GM19099 (cell line): ENCODE measurements around the gene HNRNPU.

Experiments used
- POLR2A ChIP-seq: IDR thresholded peaks from 3 replicates; pipeline ENCODE4 v1.6.1; 2011; ENCODE audit warnings: low read depth; ENCODE audit not compliant: insufficient read length; ENCODE audit errors: extremely low read depth

HNRNPU gene

GRCh38 chr1:244852694-244853093 lies 11.6 kb downstream of the HNRNPU start:
- TF ChIP-seq POLR2A, result no peak

DNA sequence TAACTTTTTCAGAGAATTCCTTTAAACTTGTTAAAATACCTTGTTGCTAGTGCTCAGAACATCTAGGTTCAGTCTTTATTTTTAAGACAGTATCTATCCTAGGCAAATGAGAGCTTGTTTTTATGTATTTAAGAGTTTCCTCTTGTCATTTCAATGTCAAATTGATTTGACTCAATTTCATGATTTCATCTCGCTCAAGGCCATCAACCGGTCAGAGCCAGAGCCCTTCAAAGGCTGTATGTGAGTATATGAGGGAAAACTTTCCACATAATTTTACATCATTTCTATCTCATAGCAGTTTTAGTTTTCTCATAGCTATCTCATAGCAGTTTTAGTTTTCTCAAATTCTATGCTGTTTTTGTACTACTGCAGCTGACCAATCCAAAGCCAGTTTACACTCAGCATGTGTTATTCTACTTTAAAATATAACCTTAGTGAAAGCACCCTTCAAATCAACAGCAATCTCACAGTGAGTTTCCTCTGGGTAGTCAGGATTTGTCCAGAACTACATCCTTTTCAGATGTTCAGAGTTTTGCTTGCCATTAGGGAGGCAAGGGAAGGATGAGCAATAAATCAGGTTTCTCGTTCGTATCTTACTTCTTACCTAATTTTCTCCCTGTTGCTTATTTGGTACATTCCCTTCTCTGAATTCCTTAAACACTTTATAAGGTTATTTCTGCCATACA lies 12.7 kb downstream of the HNRNPU start:
- no peak for TF ChIP-seq POLR2A

DNA sequence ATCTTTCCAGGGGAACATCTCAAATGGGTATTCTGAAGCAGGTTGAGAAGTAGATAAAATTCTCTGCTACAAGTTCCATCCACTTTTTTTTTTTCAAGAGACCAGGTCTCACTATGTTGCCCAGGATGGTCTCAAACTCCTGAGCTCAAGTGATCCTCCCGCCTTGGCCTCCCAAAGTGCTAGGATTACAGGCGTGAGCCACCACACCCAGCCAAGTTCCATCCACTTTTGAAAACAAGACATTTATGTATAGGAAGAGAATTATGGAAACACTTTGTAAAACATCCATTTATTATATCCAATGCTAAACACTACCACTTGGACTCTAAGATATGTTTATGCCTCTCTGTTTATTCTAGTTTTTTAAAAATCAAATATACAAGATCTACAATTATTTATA lies 13.4 kb downstream of the HNRNPU start:
- TF ChIP-seq POLR2A, result no peak

DNA sequence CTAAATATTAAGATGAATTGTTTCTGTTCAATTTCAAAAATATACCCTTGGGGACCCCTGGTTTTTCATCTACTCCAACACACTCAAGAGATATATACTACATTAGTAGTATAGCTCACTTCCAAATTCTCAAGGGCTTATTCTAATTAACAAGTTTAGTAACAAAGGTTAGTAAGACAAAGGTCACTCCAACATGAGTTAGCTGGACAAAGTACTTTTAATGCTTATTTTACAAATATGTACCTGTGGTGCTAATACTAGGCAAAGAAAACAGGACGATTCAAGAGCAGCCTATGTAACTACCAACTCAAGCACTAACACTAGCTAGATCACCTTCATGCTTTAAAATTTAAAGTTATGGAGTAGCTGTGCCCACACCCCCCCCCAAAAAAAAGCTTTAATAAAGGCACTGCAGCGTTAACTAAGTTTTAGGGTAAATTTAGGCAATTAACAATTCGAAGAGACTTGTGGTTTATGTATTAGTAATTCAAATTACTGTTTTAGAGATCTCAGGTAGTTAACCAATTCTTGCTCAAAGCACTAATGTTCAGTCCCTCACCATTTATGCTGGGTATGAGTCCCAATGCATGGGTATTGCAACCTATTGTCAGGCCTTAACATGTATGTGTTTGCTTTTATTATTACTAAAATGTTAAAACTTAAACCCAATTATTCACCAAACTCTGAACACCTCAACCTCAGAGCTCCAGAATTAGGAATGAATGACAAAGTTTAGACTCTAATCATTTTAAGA lies 14.1 kb downstream of the HNRNPU start:
- TF ChIP-seq POLR2A, result peak; percentile 13

DNA sequence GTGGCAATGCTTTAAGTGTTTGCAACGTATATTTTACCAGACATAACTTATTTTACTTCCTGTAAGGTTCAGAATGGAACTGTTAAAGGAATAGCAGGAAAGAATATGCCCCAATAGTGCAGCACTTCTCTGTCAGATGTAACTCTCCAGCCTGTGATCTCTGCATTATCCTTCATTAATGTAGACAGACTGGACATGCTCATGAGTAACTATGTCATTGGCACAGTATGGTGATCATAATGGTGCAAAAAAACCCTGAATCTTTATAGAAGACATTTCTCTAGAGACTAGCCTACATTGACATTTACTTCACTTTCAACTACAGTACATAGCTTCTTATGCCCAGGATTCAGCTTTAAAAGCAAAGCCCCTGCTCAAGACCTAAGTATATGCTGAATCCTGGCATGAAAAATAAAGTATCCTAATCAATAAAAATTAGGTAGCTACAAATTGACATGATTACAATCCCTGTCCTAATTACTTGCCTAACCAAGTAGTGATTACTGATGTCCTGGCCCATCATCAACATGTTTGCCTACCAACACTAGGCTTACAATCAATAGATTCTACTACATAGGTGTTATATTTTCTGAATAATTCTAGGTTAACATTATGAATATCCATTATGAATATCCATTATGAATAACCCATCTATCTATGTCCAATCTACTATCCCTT lies 15.0 kb downstream of the HNRNPU start:
- TF ChIP-seq POLR2A, result no peak

GRCh38 chr1:244846653-244847052 lies 17.7 kb downstream of the HNRNPU start:
- TF ChIP-seq POLR2A, result no peak

DNA sequence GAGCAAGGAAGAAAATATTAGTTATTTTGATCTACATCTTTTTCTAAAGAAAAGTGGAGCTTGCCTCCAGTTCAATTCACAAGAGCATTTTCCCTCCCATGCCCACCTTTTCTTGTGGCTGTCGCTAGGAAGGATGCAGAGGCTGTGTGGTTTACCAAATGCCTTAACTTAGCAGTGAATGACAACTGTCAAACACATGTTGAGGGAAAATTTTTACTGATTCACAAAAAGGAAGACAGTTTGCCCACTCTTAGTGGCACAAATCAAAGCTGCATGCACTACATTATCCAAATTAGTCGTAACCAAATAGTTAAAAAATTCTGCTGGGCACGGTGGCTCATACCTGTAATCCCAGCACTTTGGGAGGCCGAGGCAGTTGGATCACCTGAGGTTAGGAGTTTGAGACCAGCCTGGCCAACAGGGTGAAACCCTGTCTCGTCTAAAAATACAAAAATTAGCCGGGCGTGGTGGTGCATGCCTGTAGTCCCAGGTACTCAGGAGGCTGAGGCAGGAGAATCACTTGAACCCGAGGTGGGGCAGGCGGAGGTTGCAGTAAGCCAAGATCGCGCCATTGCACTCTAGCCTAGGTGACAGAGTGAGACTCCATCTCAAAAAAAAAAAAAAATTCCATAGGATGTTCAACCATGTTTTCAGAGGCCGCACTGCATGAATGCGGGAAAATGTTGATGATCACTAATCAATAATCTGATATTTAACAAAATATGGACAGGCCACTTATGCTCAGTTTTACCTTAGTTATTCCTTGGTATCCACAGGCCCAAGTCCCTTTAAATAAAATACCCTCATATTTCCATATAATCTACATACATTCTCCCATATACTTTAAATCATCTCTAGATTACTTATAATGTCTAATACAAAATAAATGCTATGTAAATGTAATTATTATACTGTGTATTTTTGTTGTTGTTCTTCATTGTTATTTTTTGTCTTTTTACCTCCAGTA lies 19.9 kb downstream of the HNRNPU start:
- TF ChIP-seq POLR2A, result no peak

DNA sequence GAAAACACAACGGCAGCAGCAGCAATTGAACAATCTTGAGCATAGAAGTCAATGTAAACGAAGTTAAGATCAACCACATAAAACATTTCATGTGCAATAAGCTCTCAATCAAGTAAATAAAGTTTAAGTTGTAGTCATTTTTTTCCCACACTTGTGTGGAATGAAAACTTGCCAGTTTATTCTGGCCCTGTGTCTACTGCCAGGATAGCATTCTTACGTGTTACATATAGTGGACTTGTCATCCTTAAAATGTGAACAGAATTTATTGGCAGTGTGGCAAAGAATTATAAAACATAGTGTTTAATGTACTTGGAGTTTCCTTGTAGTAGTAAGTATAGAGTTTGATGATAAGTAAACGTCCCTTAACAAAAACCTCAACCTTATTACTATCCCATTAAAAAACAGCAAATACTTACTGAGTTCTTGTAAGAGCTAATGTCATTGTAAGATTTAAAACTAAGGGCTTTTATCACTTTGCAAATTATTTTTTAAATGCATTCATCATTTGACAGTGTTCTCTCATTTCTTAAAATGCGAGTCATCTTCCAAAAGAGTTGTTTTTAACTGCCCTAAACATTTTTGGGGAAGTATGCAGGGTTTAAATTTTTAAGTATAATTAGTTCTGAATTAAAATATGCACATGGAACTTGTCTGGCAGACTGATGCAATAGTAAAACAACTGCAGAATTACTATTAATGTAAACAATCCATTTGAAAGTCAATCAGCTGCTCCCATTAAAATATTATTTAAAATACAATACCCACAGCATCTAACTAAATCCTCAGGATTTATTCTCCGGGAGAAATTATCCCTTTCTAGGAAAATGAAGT lies 21.0 kb downstream of the HNRNPU start:
- no peak for TF ChIP-seq POLR2A

DNA sequence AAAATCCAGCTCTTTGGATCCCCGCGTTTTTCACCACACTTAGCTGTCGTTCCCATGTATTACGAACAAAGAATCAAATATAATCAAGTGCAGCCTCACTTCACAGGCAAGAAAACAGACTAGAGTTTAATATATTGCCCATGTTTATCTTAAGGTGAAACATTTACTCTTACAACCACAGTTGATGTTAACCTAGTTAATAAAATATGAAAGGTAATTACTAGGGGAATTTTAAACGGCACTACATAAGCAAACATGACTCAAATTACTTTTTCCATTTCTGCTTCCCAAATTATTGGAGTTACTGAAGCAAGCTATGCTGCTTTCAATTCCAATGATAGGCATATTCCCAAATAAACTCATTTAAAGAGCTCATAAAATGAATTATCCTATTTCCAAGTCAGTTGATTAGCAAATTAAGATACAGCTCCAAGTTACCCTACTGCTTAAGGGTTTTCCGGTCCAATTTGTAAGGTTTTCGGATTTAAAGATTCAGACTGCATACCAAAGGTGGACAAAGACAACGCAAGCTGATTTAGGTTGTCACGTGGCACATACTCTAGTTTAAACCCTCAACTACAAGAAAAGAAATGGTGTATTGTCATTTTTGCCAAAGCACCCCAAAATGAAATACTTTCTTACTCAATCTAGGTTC lies 22.9 kb downstream of the HNRNPU start:
- TF ChIP-seq POLR2A, result no peak

DNA sequence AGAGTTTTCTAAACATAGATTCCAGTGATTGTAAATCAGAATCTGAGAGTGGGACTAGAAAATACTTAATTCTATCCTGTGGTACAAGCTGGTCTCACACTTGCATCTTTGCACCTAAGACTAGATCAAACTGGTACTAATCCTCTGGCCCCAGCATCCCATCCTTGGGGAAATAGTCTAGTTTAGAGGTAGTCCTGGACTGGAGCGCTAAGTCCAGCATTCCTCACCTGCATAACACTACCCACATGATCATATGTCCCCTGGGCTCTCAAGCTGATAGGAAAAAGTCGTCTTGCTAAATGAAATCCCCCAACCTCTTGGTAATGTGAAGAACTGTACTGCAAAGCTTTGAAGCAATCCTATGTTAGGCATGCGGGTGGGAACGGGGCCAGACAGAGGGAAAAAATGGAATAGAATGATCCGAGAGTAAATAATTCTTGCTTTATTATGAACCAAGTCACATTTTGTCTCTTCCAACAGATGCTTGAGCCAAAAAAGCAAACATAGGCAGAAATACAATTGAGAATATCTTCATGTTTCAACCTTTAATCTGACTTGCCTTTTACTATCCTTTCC lies 24.0 kb downstream of the HNRNPU start:
- no peak for TF ChIP-seq POLR2A

DNA sequence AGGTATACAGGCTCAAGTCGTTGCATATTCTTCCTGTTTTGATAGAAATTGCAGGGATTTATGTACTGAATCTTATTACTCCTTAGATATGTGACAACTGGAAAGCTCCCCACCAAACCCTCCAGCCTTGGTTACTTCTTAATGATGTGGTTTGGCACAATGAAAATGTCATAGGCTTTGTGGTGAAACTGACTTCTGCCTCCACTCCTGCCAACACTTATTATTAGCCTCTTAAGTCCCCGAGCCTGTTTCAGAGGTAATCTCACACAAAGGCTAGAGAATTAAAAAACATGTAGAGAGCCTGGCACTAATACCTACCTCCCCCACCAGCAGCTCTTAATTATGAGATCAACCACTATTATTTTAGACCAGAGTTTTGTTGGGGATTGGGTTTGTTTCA lies 24.7 kb downstream of the HNRNPU start:
- no peak for TF ChIP-seq POLR2A

- TF ChIP-seq POLR2A, result no peak
Measured at GRCh38 chr1:244837597-244838258, 26.6 kb downstream of the HNRNPU start.

GRCh38 chr1:244836584-244836983 lies 27.8 kb downstream of the HNRNPU start:
- TF ChIP-seq POLR2A, result no peak
